B cell (primary cell): ENCODE data around the gene GFOD1. TPM values are rescaled to one million over a fixed set of nuclear protein-coding genes. Genes with fewer than 3 reads are reported as not detected.

Experiments used
- ATAC-seq: fragments of 200-7000 bp; cut with Tn5 transposase; one replicate; pipeline ENCODE4 v1.10.0; 2021; ENCODE audit warnings: low read depth, mild to moderate bottlenecking, moderate number of reproducible peaks, moderate library complexity
- CTCF ChIA-PET: fragments of 350-600 bp; sonication (Branson Sonifier 250); formaldehyde crosslinking; loops from one replicate; lab custom pipeline; 2021; ENCODE audit warnings: antibody characterized with exemption, inconsistent platforms; lab: Charles Lee
- POLR2A ChIA-PET: fragments of 350-600 bp; sonication (Branson Sonifier 250); formaldehyde crosslinking; loops from one replicate; lab custom pipeline; 2021; ENCODE audit warnings: antibody characterized with exemption; lab: Charles Lee
- DNase-seq: peaks from one replicate; pipeline ENCODE4 v3.0.0; 2013
- H2AFZ ChIP-seq: 2 replicates; pipeline ENCODE4 v1.6.1; 2012; ENCODE audit warnings: mild to moderate bottlenecking, low read depth, low read length; ENCODE audit not compliant: insufficient read depth, poor library complexity, severe bottlenecking
- H3K27ac ChIP-seq, 2 donors: 1 replicate in 1 of 2; 2 replicates in 1 of 2; pipeline ENCODE4 v1.5.1; 2012 to 2013; ENCODE audit warnings: low read length in 2 of 2, mild to moderate bottlenecking in 2 of 2, moderate library complexity in 1 of 2
- H3K27me3 ChIP-seq, 4 experiments: fragments of 200-600 bp in 1 of 4; sonication (generic) in 1 of 4; replicated peaks in 1 of 4; 1 replicate in 2 of 4; 2 replicates in 2 of 4; pipeline versions ENCODE4 v1.6.1 to v1.7.0; 2013 to 2016; ENCODE audit warnings: low read length in 3 of 4, mild to moderate bottlenecking in 2 of 4, mixed read lengths in 1 of 4, moderate library complexity in 1 of 4; ENCODE audit not compliant: insufficient read depth in 4 of 4, control insufficient read depth in 3 of 4; ENCODE audit errors: control extremely low read depth in 1 of 4
- H3K36me3 ChIP-seq, 2 experiments: replicated peaks in 1 of 2; 1 replicate in 1 of 2; 2 replicates in 1 of 2; pipeline versions ENCODE4 v1.6.1 to v1.7.1; 2013; ENCODE audit warnings: low read length in 1 of 2; ENCODE audit not compliant: insufficient read depth in 2 of 2, control insufficient read depth in 1 of 2; ENCODE audit errors: control extremely low read depth in 1 of 2, extremely low read depth in 1 of 2
- H3K4me1 ChIP-seq, 2 donors: fragments of 200-600 bp in 1 of 2; sonication (generic) in 1 of 2; 1 replicate in 1 of 2; 2 replicates in 1 of 2; pipeline versions ENCODE4 v1.5.1 to v1.6.1; 2013 to 2017; ENCODE audit warnings: low read length in 2 of 2; ENCODE audit not compliant: control insufficient read depth in 2 of 2, insufficient read depth in 2 of 2
- H3K4me2 ChIP-seq: replicated peaks from 2 replicates; pipeline ENCODE3; 2012; ENCODE audit warnings: mild to moderate bottlenecking, low read depth, low read length; ENCODE audit not compliant: poor library complexity, severe bottlenecking
- H3K4me3 ChIP-seq, 5 experiments: fragments of 200-600 bp in 1 of 5; sonication (generic) in 1 of 5; 1 replicate in 3 of 5; 2 replicates in 2 of 5; pipeline versions ENCODE4 v1.5.1 to v1.7.0; 2011 to 2016; ENCODE audit warnings: low read length in 4 of 5, mild to moderate bottlenecking in 4 of 5, low read depth in 2 of 5, control low read depth in 1 of 5, moderate library complexity in 1 of 5; ENCODE audit not compliant: insufficient read depth in 1 of 5; ENCODE audit errors: control extremely low read depth in 1 of 5, extremely low read depth in 1 of 5
- H3K79me2 ChIP-seq: fragments of 200-600 bp; sonication (generic); one replicate; pipeline ENCODE4 v1.6.0; 2016; ENCODE audit warnings: low read length; ENCODE audit not compliant: control insufficient read depth, insufficient read depth
- H3K9ac ChIP-seq: fragments of 200-600 bp; sonication (generic); 2 replicates; pipeline ENCODE4 v1.6.1; 2017; ENCODE audit warnings: mild to moderate bottlenecking, low read length, moderate library complexity
- H3K9me3 ChIP-seq, 3 donors: one replicate each; pipeline versions ENCODE4 v1.6.1 to v1.7.1; 2013; ENCODE audit warnings: low read length in 2 of 3; ENCODE audit not compliant: control insufficient read depth in 2 of 3, insufficient read depth in 1 of 3; ENCODE audit errors: control extremely low read depth in 1 of 3
- H4K20me1 ChIP-seq: 2 replicates; pipeline ENCODE4 v1.6.0; 2012; ENCODE audit warnings: mild to moderate bottlenecking, low read length; ENCODE audit not compliant: insufficient read depth, control insufficient read depth, poor library complexity, severe bottlenecking
- H3K27ac Mint-ChIP-seq: one replicate; pipeline ENCODE4 v1.8.0; 2021; ENCODE audit warnings: mixed read lengths
- H3K27me3 Mint-ChIP-seq: one replicate; pipeline ENCODE4 v1.8.0; 2021; ENCODE audit warnings: mixed read lengths
- H3K4me1 Mint-ChIP-seq: one replicate; pipeline ENCODE4 v1.8.0; 2021; ENCODE audit warnings: mixed read lengths
- H3K4me3 Mint-ChIP-seq: one replicate; pipeline ENCODE4 v1.8.0; 2021; ENCODE audit warnings: mixed read lengths
- H3K9me3 Mint-ChIP-seq: one replicate; pipeline ENCODE4 v1.8.0; 2022; ENCODE audit warnings: mixed read lengths; ENCODE audit not compliant: insufficient read depth
- CTCF ChIP-seq: fragments of 200-600 bp; IDR thresholded peaks from one replicate; pipeline ENCODE4 v1.8.0; 2022; ENCODE audit warnings: antibody characterized with exemption, mild to moderate bottlenecking
- EZH2 ChIP-seq: IDR thresholded peaks from 2 replicates; pipeline ENCODE4 v1.6.1; 2012; ENCODE audit warnings: borderline replicate concordance, low read depth, mild to moderate bottlenecking, moderate library complexity, low read length; ENCODE audit not compliant: insufficient read depth, poor library complexity, severe bottlenecking
- WGBS: methylation state at CpG from one replicate; pipeline ENCODE4 v1.1.5; 2013; ENCODE audit warnings: missing lambda C conversion rate; ENCODE audit not compliant: insufficient coverage; 5-methylcytosine and 5-hydroxymethylcytosine counted together
- intact Hi-C: fragments of 100-400 bp; cut with micrococcal nuclease; formaldehyde crosslinking; loops from one replicate; pipeline ENCODE4 v1.10.0; 2022
- polyA plus RNA-seq: library from polyadenylated mRNA; depleted of rRNA; stranded (reverse); fragments of >200 nt; gene quantifications from 2 replicates; pipeline ENCODE4 v1.2.3, GENCODE V29; 2012
- total RNA-seq, 2 donors: library from RNA; stranded (reverse); fragments of 120-200 nt in 1 of 2; gene quantifications; 1 replicate in 1 of 2; 2 replicates in 1 of 2; pipeline versions ENCODE4 v1.2.3 to v1.2.4, GENCODE V29; 2013 to 2022

Gene GFOD1
- total and polyA plus RNA-seq, 2 donors (not counting 1 experiment from before 2014, with no cell fraction given): 8.3 to 42.4 TPM

GRCh38 chr6:13328076-13328874, 159.1 kb downstream of the GFOD1 start, which contains the start of gene TBC1D7:
TBC1D7 (minus strand) TSS chr6:13328537; CDS start chr6:13326898, 1,639 bp downstream.
- H3K4me2 ChIP-seq: peak within 1 kb of the TSS; percentile 75
- Mint-ChIP-seq H3K4me1 (peaks cover 32% of the 10 kb centered on the region), H3K9me3 (no peaks in the 10 kb centered on the region), H3K27me3 (no peaks in the 10 kb centered on the region), H3K4me3 (peak within 1 kb of the TSS; percentile 98), H3K27ac (peak within 1 kb of the TSS; percentile 98)
- ChIA-PET CTCF (interaction anchor here (0.6 to 9.8 kb wide), 23 partner anchors 10 to 691 kb away, joined by 3 to 238 read pairs (median 8); partner anchors contain the start of genes NOL7 and SIRT5), POLR2A (interaction anchor here (0.7 to 2.3 kb wide), 10 partner anchors 10 to 287 kb away, joined by 3 to 12 read pairs (median 6); partner anchors contain the start of genes GFOD1 and NOL7)
- TF ChIP-seq CTCF: no peak
- no peak for TF ChIP-seq EZH2
- DNase-seq (peak; percentile 95), ATAC-seq (peak; percentile 86)
- peak within 1 kb of the TSS; percentile 78 for H3K9ac ChIP-seq
- peak within 1 kb of the TSS; percentile 69 to 98 (median 88) for H3K4me3 ChIP-seq
- no peaks in the 10 kb centered on the region for H3K9me3 ChIP-seq
- intact Hi-C loops: loop anchor here (1.0 to 2.0 kb wide), 7 partner anchors 23 to 486 kb away; partner anchors contain the start of genes GFOD1, MCUR1, NOL7 and SIRT5
- H3K27me3 ChIP-seq: no peaks in the 10 kb centered on the region
- peak within 1 kb of the TSS; percentile 80 for H2AFZ ChIP-seq
- peaks cover 49% of the 10 kb centered on the region for H3K79me2 ChIP-seq
- peaks cover 6 to 21% of the 10 kb centered on the region in 2 experiments for H3K36me3 ChIP-seq
- WGBS: under 1% methylated on average over 60 of the region's 63 CpGs
- peaks cover 10 to 15% of the 10 kb centered on the region in 2 donors for H3K4me1 ChIP-seq
- H3K27ac ChIP-seq: peak within 1 kb of the TSS; percentile 86 to 92
- no peaks in the 10 kb centered on the region for H4K20me1 ChIP-seq
